CD4-positive, alpha-beta T cell (primary cell): ENCODE results near the gene TLL2. TPM values are rescaled to one million over a fixed set of nuclear protein-coding genes. Genes with fewer than 3 reads are reported as not detected.

ENCODE experiments used
- ATAC-seq: fragments of 200-7000 bp; cut with Tn5 transposase; one replicate; pipeline ENCODE4 v1.10.0; 2022; ENCODE audit warnings: mild to moderate bottlenecking; ENCODE audit not compliant: poor library complexity
- CTCF ChIA-PET: fragments of 350-600 bp; sonication (Branson Sonifier 250); formaldehyde crosslinking; loops from one replicate; lab custom pipeline; 2021; ENCODE audit warnings: antibody characterized with exemption, inconsistent platforms; lab: Charles Lee
- POLR2A ChIA-PET: fragments of 350-600 bp; sonication (Branson Sonifier 250); formaldehyde crosslinking; loops from one replicate; lab custom pipeline; 2021; ENCODE audit warnings: antibody characterized with exemption, inconsistent platforms; lab: Charles Lee
- DNase-seq, 14 experiments: peaks; one replicate each; pipeline ENCODE4 v3.0.0-alpha.2; 2013 to 2020; ENCODE audit warnings: mixed read lengths in 2 of 14
- H3K27ac ChIP-seq, 2 donors: one replicate each; pipeline versions ENCODE4 v1.5.1 to v1.7.0; 2013; ENCODE audit warnings: low read length in 2 of 2, low read depth in 1 of 2, mild to moderate bottlenecking in 1 of 2
- H3K27me3 ChIP-seq, 2 experiments: 1 replicate in 1 of 2; 2 replicates in 1 of 2; pipeline versions ENCODE4 v1.6.1 to v1.7.0; 2013; ENCODE audit warnings: low read length in 2 of 2, control low read depth in 1 of 2, mild to moderate bottlenecking in 1 of 2, moderate library complexity in 1 of 2; ENCODE audit not compliant: insufficient read depth in 2 of 2, control insufficient read depth in 1 of 2
- H3K36me3 ChIP-seq: one replicate; pipeline ENCODE4 v1.6.1; 2013; ENCODE audit warnings: low read length, control low read depth; ENCODE audit not compliant: insufficient read depth
- H3K4me1 ChIP-seq: one replicate; pipeline ENCODE4 v1.6.1; 2013; ENCODE audit warnings: low read length, control low read depth; ENCODE audit not compliant: insufficient read depth
- H3K4me3 ChIP-seq: one replicate; pipeline ENCODE4 v1.5.1; 2013; ENCODE audit warnings: mild to moderate bottlenecking, low read length, moderate library complexity
- H3K9me3 ChIP-seq, 2 experiments: 1 replicate in 1 of 2; 2 replicates in 1 of 2; pipeline versions ENCODE4 v1.6.1 to v1.7.0; 2013; ENCODE audit warnings: low read length in 2 of 2, mild to moderate bottlenecking in 2 of 2, control low read depth in 1 of 2, moderate library complexity in 1 of 2; ENCODE audit not compliant: control insufficient read depth in 1 of 2, insufficient read depth in 1 of 2
- H3K27ac Mint-ChIP-seq: one replicate; pipeline ENCODE4 v1.8.0; 2020; ENCODE audit warnings: mixed read lengths
- H3K27me3 Mint-ChIP-seq: one replicate; pipeline ENCODE4 v1.8.0; 2021; ENCODE audit warnings: mixed read lengths
- H3K36me3 Mint-ChIP-seq: one replicate; pipeline ENCODE4 v1.8.0; 2021; ENCODE audit warnings: low read depth, mixed read lengths
- H3K4me1 Mint-ChIP-seq: one replicate; pipeline ENCODE4 v1.8.0; 2021; ENCODE audit warnings: low read depth, mixed read lengths
- H3K4me3 Mint-ChIP-seq: one replicate; pipeline ENCODE4 v1.8.0; 2020; ENCODE audit warnings: mild to moderate bottlenecking, mixed read lengths
- H3K9me3 Mint-ChIP-seq: one replicate; pipeline ENCODE4 v1.8.0; 2020; ENCODE audit warnings: mixed read lengths
- CTCF ChIP-seq: fragments of 200-600 bp; IDR thresholded peaks from one replicate; pipeline ENCODE4 v1.8.0; 2022; ENCODE audit warnings: antibody characterized with exemption, mild to moderate bottlenecking
- intact Hi-C, 2 experiments: fragments of 100-400 bp; cut with DNase I in 1 of 2; cut with micrococcal nuclease in 1 of 2; formaldehyde crosslinking; loops; one replicate each; pipeline versions ENCODE4 v1.15.1 to v1.9.0; 2023 to 2025; cut with DNase I, micrococcal nuclease
- total RNA-seq, 174 experiments: library from RNA in 2 of 174; stranded (reverse) in 2 of 174; gene quantifications; one replicate each; pipeline ENCODE4 v1.2.3 and lab custom pipeline; 2021 to 2026

Gene TLL2
- total RNA-seq, 2 experiments from 2014 or later = not detected

GRCh38 chr10:96524741-96525140 lies 11.0 kb upstream of the TLL2 start:
- no peak overlapping the region for H3K27ac ChIP-seq
- H3K4me3 Mint-ChIP-seq = no peak overlapping the region
- H3K27ac Mint-ChIP-seq = no peak overlapping the region
- ChIA-PET CTCF (interaction anchor here (1.1 kb wide), 1 partner anchor 10 kb away, joined by 3 read pairs; no protein-coding TSS in a partner anchor), POLR2A (no interaction called here)
- peaks cover 68% of the 10 kb centered on the region for H3K36me3 ChIP-seq
- intact Hi-C loops = loop anchor here in 1 of 2 experiments (5.0 kb wide), 1 partner anchor 63 kb away; the partner anchor contains the start of gene TM9SF3
- H3K9me3 Mint-ChIP-seq = no peaks in the 10 kb centered on the region
- H3K4me1 Mint-ChIP-seq = no peaks in the 10 kb centered on the region
- H3K9me3 ChIP-seq = no peaks in the 10 kb centered on the region
- no peak for DNase-seq
- H3K27me3 ChIP-seq = no peaks in the 10 kb centered on the region
- TF ChIP-seq CTCF = no peak
- ATAC-seq = no peak
- no peaks in the 10 kb centered on the region for H3K4me1 ChIP-seq
- H3K27me3 Mint-ChIP-seq = no peaks in the 10 kb centered on the region
- H3K4me3 ChIP-seq = no peak overlapping the region
- peaks cover 89% of the 10 kb centered on the region for H3K36me3 Mint-ChIP-seq

GRCh38 chr10:96517284-96517683 lies 3.6 kb upstream of the TLL2 start:
- no peak overlapping the region for H3K4me3 Mint-ChIP-seq
- peaks cover 22% of the 10 kb centered on the region for H3K4me1 ChIP-seq
- peaks cover 18 to 23% of the 10 kb centered on the region in 2 experiments for H3K27me3 ChIP-seq
- CTCF ChIA-PET = no interaction called here
- peaks cover 30% of the 10 kb centered on the region for H3K27me3 Mint-ChIP-seq
- no peak for TF ChIP-seq CTCF
- H3K9me3 Mint-ChIP-seq = no peaks in the 10 kb centered on the region
- H3K36me3 Mint-ChIP-seq = peaks cover 27% of the 10 kb centered on the region
- peaks cover 0 to 11% of the 10 kb centered on the region in 2 experiments for H3K9me3 ChIP-seq
- H3K4me3 ChIP-seq = no peak overlapping the region
- POLR2A ChIA-PET = no interaction called here
- H3K27ac Mint-ChIP-seq = no peak overlapping the region
- H3K4me1 Mint-ChIP-seq = peaks cover 10% of the 10 kb centered on the region
- DNase-seq (no peak), ATAC-seq (no peak)
- no peak overlapping the region for H3K27ac ChIP-seq
- intact Hi-C loops = loop anchor here in 1 of 2 experiments (10.0 kb wide), 1 partner anchor 122 kb away; no protein-coding TSS in a partner anchor
- peaks cover 16% of the 10 kb centered on the region for H3K36me3 ChIP-seq

- ATAC-seq (no peak), DNase-seq (no peak)
- Mint-ChIP-seq H3K9me3 (no peaks in the 10 kb centered on the region), H3K36me3 (peaks cover 17% of the 10 kb centered on the region), H3K27me3 (peaks cover 40% of the 10 kb centered on the region), H3K27ac (no peak overlapping the region), H3K4me1 (peaks cover 10% of the 10 kb centered on the region), H3K4me3 (no peak overlapping the region)
- intact Hi-C loops = loop anchor here in 1 of 2 experiments (10.0 kb wide), 1 partner anchor 122 kb away; no protein-coding TSS in a partner anchor
- Histone ChIP-seq H3K36me3 (peaks cover 9% of the 10 kb centered on the region), H3K4me3 (no peak overlapping the region), H3K9me3 (peaks cover 0 to 13% of the 10 kb centered on the region in 2 experiments), H3K27ac (no peak overlapping the region), H3K27me3 (peaks cover 28 to 32% of the 10 kb centered on the region in 2 experiments), H3K4me1 (peaks cover 23% of the 10 kb centered on the region)
- no peak for TF ChIP-seq CTCF
- CTCF ChIA-PET = no interaction called here
- POLR2A ChIA-PET = no interaction called here
Measured at GRCh38 chr10:96516337-96516736, 2.6 kb upstream of the TLL2 start.
